ENCODE measurements around the gene FADS2.

GRCh38 chr11:61861634-61862033 lies 33.5 kb downstream of the FADS2 start:
- TF ChIP-seq POLR2A (IDR thresholded peaks at IDR 0.05; ENCODE audit: low read depth, low read length) = no peak
- no peak for TF ChIP-seq TAF1 (IDR thresholded peaks at IDR 0.05; ENCODE audit: low read depth, low read length)
